GM12864 (cell line): ENCODE results near the gene CCT6A.
A peak's percentile ranks its signal among the peaks of the same experiment; 100 is the strongest.
"Not testable (repeated sequence)": the region's sequence is repeated elsewhere in the genome, so short reads cannot be mapped to it uniquely, and the experiment has no call there.

Experiments used
- DNase-seq: peaks from one replicate; pipeline ENCODE4 v3.0.0-alpha.2; 2011; ENCODE audit warnings: low read depth
- H3K4me3 ChIP-seq: 2 replicates; pipeline ENCODE4 v1.5.1; 2011; ENCODE audit warnings: mild to moderate bottlenecking, low read depth, low read length, control low read depth
- CTCF ChIP-seq: IDR thresholded peaks from 2 replicates; pipeline ENCODE4 v1.5.1; 2011; ENCODE audit warnings: low read depth, mild to moderate bottlenecking, moderate library complexity, low read length, control low read depth, inconsistent platforms; ENCODE audit errors: missing control alignments

CCT6A gene

GRCh38 chr7:56051339-56052191, at the start of gene CCT6A, which contains the start of gene PSPH:
TSS of gene CCT6A (plus strand) at chr7:56051765. CDS start at chr7:56051849, 84 bp downstream.
TSS of gene PSPH (minus strand) at chr7:56051444. CDS start at chr7:56021212, 30,232 bp downstream.
- no peak for TF ChIP-seq CTCF
- peak; percentile 89 for DNase-seq
- H3K4me3 ChIP-seq, result peak within 1 kb of the TSS; percentile 71

- no peak for DNase-seq
- H3K4me3 ChIP-seq, result no peak overlapping the region
- TF ChIP-seq CTCF, result no peak
These were observed 47.8 kb upstream of the CCT6A start for GRCh38 chr7:56003749-56004148.

GRCh38 chr7:56007167-56007652, 44.4 kb upstream of the CCT6A start:
- DNase-seq, result no peak
- no peak for TF ChIP-seq CTCF
- H3K4me3 ChIP-seq, result no peak overlapping the region

- no peak overlapping the region for H3K4me3 ChIP-seq
- no peak for TF ChIP-seq CTCF
- no peak for DNase-seq
These were observed 43.7 kb upstream of the CCT6A start for GRCh38 chr7:56007891-56008290.

GRCh38 chr7:56009695-56010094, 41.9 kb upstream of the CCT6A start:
- TF ChIP-seq CTCF, result no peak
- no peak for DNase-seq
- no peak overlapping the region for H3K4me3 ChIP-seq

GRCh38 chr7:56017015-56017414, 34.5 kb upstream of the CCT6A start:
- not testable (repeated sequence) for DNase-seq, H3K4me3 ChIP-seq

GRCh38 chr7:56019501-56019900, 32.1 kb upstream of the CCT6A start:
- no peak for TF ChIP-seq CTCF
- H3K4me3 ChIP-seq, result no peak overlapping the region
- no peak for DNase-seq
